Right hindlimb (tissue), 1 donor: ENCODE results near the gene MSI2.
"Not testable (repeated sequence)": the region's sequence is repeated elsewhere in the genome, so short reads cannot be mapped to it uniquely, and the experiment has no call there.

ENCODE experiments used
- DNase-seq: peaks from one replicate; pipeline ENCODE4 v3.0.0-alpha.2; 2018

Gene MSI2

GRCh38 chr17:57488856-57489255 is 232.5 kb downstream of the MSI2 start:
- no peak for DNase-seq

- DNase-seq = no peak
These were observed 233.0 kb downstream of the MSI2 start for GRCh38 chr17:57489321-57489720.

- DNase-seq = no peak
These were observed 234.0 kb downstream of the MSI2 start for GRCh38 chr17:57490111-57490845.

GRCh38 chr17:57490890-57491289 is 234.6 kb downstream of the MSI2 start:
- DNase-seq = no peak

GRCh38 chr17:57493171-57493570 is 236.8 kb downstream of the MSI2 start:
- DNase-seq = no peak

- DNase-seq = no peak
These were observed 237.3 kb downstream of the MSI2 start for GRCh38 chr17:57493625-57494024.

GRCh38 chr17:57494443-57494842 is 238.1 kb downstream of the MSI2 start:
- no peak for DNase-seq

- DNase-seq = no peak
These were observed 239.4 kb downstream of the MSI2 start for GRCh38 chr17:57495771-57496170.

- no peak for DNase-seq
These were observed 240.1 kb downstream of the MSI2 start for GRCh38 chr17:57496382-57496781.

- no peak for DNase-seq
These were observed 242.1 kb downstream of the MSI2 start for GRCh38 chr17:57498443-57498842.

GRCh38 chr17:57499221-57499620 is 242.9 kb downstream of the MSI2 start:
- DNase-seq = not testable (repeated sequence)

GRCh38 chr17:57499648-57500049 is 243.3 kb downstream of the MSI2 start:
- DNase-seq = no peak

GRCh38 chr17:57501016-57501415 is 244.7 kb downstream of the MSI2 start:
- DNase-seq = no peak

GRCh38 chr17:57502022-57502421 is 245.7 kb downstream of the MSI2 start:
- DNase-seq = no peak

- no peak for DNase-seq
These were observed 246.5 kb downstream of the MSI2 start for GRCh38 chr17:57502811-57503241.

GRCh38 chr17:57504208-57504607 is 247.9 kb downstream of the MSI2 start:
- no peak for DNase-seq

- no peak for DNase-seq
These were observed 249.8 kb downstream of the MSI2 start for GRCh38 chr17:57505841-57506773.

- no peak for DNase-seq
These were observed 250.4 kb downstream of the MSI2 start for GRCh38 chr17:57506774-57507127.

- no peak for DNase-seq
These were observed 251.5 kb downstream of the MSI2 start for GRCh38 chr17:57507828-57508227.

GRCh38 chr17:57508671-57509070 is 252.3 kb downstream of the MSI2 start:
- DNase-seq = no peak

GRCh38 chr17:57511475-57512123 is 255.3 kb downstream of the MSI2 start:
- DNase-seq = no peak

GRCh38 chr17:57512258-57512657 is 255.9 kb downstream of the MSI2 start:
- DNase-seq = no peak

- no peak for DNase-seq
These were observed 256.4 kb downstream of the MSI2 start for GRCh38 chr17:57512691-57513090.

- DNase-seq = no peak
These were observed 257.2 kb downstream of the MSI2 start for GRCh38 chr17:57513569-57513968.
